ENCODE measurements around the gene CLHC1. TPM values are rescaled to one million over a fixed set of nuclear protein-coding genes. Genes with fewer than 3 reads are reported as not detected.
A peak's percentile ranks its signal among the peaks of the same experiment; 100 is the strongest.
"Not testable (repeated sequence)": the region's sequence is repeated elsewhere in the genome, so short reads cannot be mapped to it uniquely, and the experiment has no call there.

The CLHC1 gene
- total RNA-seq, 4 donors from 2014 or later = 2.5 to 12.7 (median 5.9) TPM

DNA sequence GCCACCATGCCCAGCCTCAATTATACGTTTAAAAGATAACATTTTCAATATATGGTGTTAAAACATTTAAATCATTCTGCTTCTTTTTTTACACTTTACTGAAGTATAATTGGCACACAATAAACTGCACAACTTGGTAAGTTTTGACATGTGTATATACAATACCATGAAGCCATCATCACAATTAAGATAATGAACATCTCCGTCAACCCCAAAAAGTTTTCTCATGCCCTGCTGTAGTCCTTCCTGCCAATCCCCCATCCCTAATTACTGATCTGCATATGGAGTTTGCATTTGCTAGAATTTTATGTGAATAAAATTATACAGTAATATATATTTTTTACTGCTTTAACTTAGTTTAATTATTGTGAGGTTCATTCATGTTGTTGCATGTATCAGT lies 96.6 kb downstream of the CLHC1 start:
- Histone ChIP-seq H3K36me3 (no peaks in the 10 kb centered on the region), H3K9me3 (no peaks in the 10 kb centered on the region), H3K27me3 (no peaks in the 10 kb centered on the region), H3K4me1 (peaks cover 28% of the 10 kb centered on the region), H3K4me3 (no peak overlapping the region), H3K27ac (no peak overlapping the region)
- DNase-seq (ENCODE audit: low spot score in 2 of 2) = no peak
- 95% methylated on average over 2 of the region's 2 CpGs for WGBS
- TF ChIP-seq POLR2AphosphoS5 (IDR thresholded peaks at IDR 0.05) (no peak), POLR2A (IDR thresholded peaks at IDR 0.05) (no peak), EP300 (IDR thresholded peaks at IDR 0.05) (no peak)
- TF ChIP-seq, protein P1, sequence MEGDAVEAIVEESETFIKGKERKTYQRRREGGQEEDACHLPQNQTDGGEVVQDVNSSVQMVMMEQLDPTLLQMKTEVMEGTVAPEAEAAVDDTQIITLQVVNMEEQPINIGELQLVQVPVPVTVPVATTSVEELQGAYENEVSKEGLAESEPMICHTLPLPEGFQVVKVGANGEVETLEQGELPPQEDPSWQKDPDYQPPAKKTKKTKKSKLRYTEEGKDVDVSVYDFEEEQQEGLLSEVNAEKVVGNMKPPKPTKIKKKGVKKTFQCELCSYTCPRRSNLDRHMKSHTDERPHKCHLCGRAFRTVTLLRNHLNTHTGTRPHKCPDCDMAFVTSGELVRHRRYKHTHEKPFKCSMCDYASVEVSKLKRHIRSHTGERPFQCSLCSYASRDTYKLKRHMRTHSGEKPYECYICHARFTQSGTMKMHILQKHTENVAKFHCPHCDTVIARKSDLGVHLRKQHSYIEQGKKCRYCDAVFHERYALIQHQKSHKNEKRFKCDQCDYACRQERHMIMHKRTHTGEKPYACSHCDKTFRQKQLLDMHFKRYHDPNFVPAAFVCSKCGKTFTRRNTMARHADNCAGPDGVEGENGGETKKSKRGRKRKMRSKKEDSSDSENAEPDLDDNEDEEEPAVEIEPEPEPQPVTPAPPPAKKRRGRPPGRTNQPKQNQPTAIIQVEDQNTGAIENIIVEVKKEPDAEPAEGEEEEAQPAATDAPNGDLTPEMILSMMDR (IDR thresholded peaks at IDR 0.05) = no peak

DNA sequence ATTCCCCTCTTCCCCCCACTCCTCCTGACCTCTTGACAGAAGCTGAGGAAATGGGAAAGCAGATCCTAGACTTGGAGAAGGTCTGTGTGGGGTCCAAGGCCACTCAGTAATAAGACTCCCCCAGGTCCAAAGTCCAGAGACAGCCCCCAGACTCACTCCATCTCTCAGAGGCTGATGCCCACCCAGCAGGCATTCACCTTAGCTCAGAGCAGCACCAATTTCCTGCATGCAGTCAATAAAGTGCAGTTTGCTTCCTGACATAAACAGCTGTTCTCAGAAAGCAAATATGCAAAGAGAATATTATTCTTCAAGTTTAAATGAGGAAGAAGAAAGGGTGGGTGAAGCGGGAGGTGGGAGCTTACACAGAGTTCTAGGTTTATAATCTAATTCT lies 97.8 kb downstream of the CLHC1 start:
- no peak for DNase-seq (ENCODE audit: low spot score in 2 of 2)
- H3K4me1 ChIP-seq = peaks cover 28% of the 10 kb centered on the region
- H3K4me3 ChIP-seq = peak overlapping the region; percentile 44
- no peaks in the 10 kb centered on the region for H3K27me3 ChIP-seq
- H3K36me3 ChIP-seq = no peaks in the 10 kb centered on the region
- TF ChIP-seq POLR2AphosphoS5 (IDR thresholded peaks at IDR 0.05) = no peak
- TF ChIP-seq, protein P1 (IDR thresholded peaks at IDR 0.05) = no peak
- no peak for TF ChIP-seq POLR2A (IDR thresholded peaks at IDR 0.05)
- no peak for TF ChIP-seq EP300 (IDR thresholded peaks at IDR 0.05)
- 67% methylated on average over 1 of the region's 1 CpG for WGBS
- no peaks in the 10 kb centered on the region for H3K9me3 ChIP-seq
- H3K27ac ChIP-seq = peak overlapping the region; percentile 82

DNA sequence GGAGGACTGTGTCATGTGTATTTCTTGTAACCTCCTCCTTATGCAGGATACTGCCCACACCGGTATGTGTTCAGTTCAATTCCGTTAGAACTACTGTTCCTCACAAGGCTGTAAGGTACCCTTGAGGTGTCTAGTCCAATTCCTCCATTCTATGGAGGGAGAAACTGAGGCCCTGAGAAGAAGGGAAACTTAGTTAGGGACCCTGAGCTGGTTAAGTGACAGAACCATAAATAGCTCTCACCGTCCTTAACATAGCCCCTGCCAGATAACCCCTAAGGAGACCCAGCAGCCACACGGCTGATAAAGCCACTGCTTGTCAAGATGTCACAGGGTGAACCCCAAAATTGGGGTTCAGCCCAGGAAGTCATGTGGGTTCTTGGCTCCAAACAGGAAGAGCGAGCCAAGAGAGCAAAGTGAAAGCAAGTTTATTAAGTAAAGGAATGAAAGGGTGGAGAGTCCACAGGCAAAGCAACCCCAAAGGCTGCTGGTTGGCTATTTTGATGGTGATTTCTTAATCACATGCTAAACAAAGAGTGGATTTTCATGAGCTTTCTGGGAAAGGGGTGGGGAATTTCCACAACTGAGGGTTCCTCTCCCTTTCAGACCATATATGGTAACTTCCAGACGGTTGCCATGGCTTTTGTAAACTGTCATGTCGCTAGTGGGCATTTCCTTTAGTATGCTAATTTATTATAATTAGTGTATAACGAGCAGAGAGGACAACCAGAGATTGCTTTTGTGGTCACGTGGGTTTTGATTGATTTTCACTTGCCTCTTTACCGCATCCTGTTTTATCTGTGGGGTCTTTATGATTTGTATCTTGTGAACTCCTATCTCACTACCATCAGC lies 98.4 kb downstream of the CLHC1 start:
- DNase-seq (ENCODE audit: low spot score in 2 of 2) = no peak

DNA sequence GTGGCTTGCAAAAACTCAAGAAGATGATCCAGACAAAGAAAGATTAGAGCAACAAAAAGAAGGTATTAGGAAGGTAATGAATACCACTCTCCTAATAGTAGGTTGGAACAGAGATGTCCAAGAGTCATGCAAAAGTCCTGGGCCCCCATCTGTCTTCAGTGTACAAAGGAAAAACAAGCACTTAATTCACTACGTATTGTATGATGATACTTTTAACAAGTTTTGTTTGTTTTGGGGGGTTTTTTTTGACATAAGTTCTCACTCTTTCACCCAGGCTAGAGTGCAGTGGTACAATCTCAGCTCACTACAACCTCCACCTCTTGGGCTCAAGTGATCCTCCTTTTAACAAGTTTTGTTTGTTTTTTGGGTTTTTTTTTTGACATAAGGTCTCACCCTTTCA lies 101.2 kb downstream of the CLHC1 start:
- no peak for DNase-seq (ENCODE audit: low spot score in 2 of 2)
- Histone ChIP-seq H3K4me1 (peaks cover 9% of the 10 kb centered on the region), H3K27me3 (no peaks in the 10 kb centered on the region), H3K9me3 (no peaks in the 10 kb centered on the region), H3K27ac (no peak overlapping the region), H3K4me3 (no peak overlapping the region), H3K36me3 (no peaks in the 10 kb centered on the region)
- WGBS = 86% methylated on average over 1 of the region's 1 CpG
- TF ChIP-seq POLR2AphosphoS5 (IDR thresholded peaks at IDR 0.05) = no peak

More for the DNA sequence above, 98.4 kb downstream of the CLHC1 start:
- WGBS = 10% methylated on average over 10 of the region's 10 CpGs
- no peaks in the 10 kb centered on the region for H3K36me3 ChIP-seq
- no peaks in the 10 kb centered on the region for H3K27me3 ChIP-seq
- peak overlapping the region; percentile 82 for H3K27ac ChIP-seq
- H3K4me1 ChIP-seq = peaks cover 28% of the 10 kb centered on the region
- no peaks in the 10 kb centered on the region for H3K9me3 ChIP-seq
- H3K4me3 ChIP-seq = peak overlapping the region; percentile 44
- TF ChIP-seq POLR2A (IDR thresholded peaks at IDR 0.05) (no peak), POLR2AphosphoS5 (IDR thresholded peaks at IDR 0.05) (peak in 2 of 3 donors; percentile 24 to 28)

DNA sequence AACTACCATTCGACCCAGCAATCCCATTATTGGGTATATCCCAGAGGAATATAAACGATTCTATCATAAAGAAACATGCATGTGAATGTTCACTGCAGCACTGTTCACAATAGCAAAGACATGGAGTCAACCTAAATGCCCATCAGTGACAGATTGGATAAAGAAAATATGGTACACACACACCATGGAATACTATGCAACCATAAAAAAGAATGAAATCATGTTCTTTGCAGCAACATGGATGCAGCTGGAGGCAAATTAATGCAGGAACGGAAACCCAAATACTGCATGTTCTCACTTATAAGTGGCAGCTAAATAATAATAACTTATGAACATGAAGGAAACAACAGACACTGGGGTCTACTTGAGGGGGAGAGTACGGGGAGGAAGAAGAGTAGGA lies 105.5 kb downstream of the CLHC1 start:
- H3K27ac ChIP-seq; DNase-seq (ENCODE audit: low spot score in 2 of 2); H3K4me3 ChIP-seq; H3K4me1 ChIP-seq; H3K27me3 ChIP-seq; H3K9me3 ChIP-seq; H3K36me3 ChIP-seq: not testable (repeated sequence)
- WGBS = 92% methylated on average over 4 of the region's 4 CpGs

Other genes with a start within 250 kb of the CLHC1 start
- 100 to 1,000 TPM; 234 to 395 (median 319) TPM for gene RTN4, start 181.8 kb downstream of the CLHC1 start, total RNA-seq
- 1,000 to 10,000 TPM in 3 of 4 donors, 100 to 1,000 TPM in 1; 888 to 1,822 (median 1,618) TPM for gene RPS27A, start 395 bp upstream of the CLHC1 start, total RNA-seq
- 10 to 100 TPM; 12.1 to 25.6 (median 17.6) TPM for gene MTIF2, start 36.9 kb upstream of the CLHC1 start, total RNA-seq
- 10 to 100 TPM in 3 of 4 donors, 1 to 10 TPM in 1; 9.0 to 25.8 (median 18.2) TPM for gene CCDC88A, start 187.6 kb upstream of the CLHC1 start, total RNA-seq

All from suprapubic skin (tissue), 4 donors.